ENCODE data around the gene CEP20.

Gene CEP20

DNA sequence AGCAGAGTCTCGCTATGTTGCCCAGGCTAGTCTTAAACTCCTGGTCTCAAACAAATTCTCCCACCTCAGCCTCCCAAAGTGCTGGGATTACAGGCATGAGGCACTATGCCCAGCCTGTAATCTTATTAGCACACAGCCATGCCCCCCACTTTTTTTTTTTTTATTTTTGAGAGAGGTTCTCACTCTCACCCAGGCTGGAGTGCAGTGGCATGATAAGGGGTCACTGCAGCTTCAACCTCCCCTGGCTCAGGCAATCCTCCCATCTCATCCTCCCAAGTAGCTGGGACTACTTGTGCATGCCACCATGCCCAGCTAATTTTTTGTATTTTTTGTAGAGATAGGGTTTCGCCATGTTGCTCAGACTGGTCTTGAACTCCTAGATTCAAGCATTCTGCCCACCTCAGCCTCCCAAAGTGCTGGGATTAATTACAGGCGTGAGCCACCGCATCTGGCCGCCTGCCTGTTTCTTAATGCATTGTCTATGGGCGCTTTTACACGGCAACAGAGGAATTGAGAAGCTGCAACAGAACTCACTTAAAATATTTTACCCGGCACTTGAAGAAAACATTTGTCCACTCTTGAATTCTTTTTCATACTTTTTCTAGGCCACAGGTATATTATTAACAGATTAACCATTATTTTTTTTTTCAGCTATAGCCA, 8.8 kb upstream of the CEP20 start:
- DNase-seq = no peak

DNA sequence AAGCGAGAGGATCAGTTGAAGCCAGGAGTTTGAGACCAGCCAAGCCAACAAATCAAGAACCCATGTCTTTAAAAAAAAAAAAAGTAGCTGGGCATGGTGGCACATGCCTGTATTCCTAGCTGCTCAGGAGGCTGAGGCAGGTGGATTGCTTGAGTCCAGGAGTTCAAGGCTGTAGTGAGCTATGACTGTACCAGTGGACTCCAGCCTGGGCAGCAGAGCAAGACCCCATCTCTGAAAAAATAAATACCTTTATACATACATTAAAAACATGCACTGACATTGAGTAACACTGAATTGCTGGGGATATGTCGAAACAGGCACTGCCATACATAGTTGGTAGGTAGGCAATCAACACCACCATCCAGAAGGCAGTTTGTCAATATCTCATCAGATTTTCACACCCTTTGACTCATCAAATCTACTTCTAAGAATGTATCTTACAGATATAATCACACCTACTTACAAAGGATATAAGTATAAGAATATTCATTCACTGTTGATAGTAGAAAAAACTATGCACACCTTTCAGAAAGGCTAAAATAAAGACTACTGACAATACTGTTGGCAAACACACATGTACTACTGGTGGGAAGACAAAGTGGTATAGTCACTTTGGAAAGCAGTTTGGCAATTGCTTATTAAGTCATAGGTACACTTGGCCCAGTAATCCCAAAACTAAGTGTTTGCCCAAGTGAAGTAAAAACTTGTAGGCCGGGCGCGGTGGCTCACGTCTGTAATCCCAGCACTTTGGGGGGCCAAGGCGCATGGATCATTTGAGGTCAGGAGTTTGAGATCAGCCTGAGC, 6.4 kb upstream of the CEP20 start:
- no peak for DNase-seq

DNA sequence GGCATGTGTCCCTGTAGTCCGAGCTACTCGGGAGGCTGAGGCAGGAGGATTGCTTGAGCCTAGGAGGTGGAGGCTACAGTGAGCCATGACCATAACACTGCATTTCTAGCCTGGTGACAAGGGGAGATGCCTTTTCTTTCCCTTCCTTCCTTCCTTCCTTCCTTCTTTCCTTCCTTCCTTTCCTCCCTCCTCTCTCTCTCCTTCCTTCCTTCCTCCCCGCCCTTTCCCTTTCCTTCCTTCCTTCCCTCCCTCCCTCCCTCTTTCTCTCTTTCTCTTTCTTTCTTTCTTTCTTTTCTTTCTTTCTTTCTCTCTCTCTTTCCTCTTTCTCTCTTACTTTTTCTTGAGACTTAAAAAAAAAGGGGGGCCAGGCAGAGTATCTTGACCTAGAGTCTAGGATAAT, 3.1 kb upstream of the CEP20 start:
- no peak for DNase-seq

DNA sequence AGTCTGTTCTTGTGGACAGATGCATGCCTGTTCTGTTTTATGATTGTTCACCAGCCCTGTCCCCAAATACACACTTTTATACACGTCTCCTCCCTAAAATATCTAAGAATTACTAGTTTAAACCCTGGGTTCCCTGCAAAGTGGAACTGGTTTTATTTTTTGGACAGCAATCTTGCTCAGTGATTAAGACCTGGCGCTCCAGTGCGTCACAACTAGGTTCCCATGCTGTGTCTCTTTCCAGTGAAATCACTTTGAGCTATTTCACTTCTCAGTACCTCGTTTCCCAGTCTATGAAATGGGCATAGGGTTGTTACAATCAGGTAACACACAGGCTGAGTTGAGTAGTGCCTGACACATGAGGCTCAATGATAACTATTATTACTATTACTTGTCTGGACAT, 1.1 kb downstream of the CEP20 start:
- DNase-seq = no peak

DNA sequence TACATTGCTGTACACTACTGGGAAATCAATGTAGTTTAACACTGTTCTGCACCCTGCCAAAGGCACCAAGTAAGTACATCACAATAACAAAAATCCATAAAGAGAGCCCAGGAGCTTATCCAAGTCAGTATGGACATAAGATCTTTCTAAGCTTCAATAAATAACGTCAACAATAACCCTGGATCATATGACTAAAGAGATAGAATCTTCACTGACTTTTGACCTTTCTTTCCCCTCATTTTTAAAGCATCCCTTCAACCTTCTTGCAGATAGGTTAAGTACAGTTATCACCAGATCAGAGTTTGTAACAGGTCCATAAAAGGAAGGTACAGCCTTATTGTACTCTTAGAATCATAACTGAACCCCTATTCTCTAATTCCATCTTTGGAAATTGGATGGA, 2.3 kb downstream of the CEP20 start:
- DNase-seq = no peak

DNA sequence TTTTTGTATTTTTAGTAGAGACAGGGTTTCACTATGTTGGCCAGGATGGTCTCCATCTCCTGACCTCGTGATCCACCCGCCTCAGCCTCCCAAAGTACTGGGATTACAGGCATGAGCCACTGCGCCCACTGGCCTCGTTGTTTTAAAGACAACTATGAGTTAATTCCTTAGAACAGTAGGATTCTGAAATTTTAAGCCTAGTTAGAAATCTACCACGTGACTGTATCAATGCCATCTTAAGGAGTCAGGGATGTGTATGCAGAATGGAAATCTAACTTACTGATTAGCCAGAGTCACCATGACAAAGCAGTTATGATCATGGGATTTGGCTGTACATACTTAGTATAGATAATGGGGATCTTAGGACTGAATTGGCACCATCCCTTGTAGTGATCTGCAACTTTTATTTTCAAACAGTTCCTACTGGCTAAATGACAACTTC, 2.8 kb downstream of the CEP20 start:
- no peak for DNase-seq

DNA sequence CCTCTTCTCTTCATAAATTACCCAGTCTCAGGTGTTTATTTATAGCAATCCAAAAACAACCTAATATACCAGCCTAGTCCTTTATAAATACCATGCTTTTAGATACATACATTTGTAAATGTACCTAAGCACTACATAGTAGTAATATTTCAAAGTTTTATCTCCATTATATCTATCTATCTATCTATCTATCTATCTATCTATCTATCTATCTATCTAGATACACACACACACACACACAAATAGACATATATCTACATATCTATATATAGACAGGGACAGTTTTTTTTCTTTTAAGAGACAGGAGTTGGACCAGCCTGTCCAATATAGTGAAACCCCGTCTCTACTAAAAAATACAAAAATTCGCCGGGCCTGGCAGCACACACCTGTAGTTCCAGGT, 5.8 kb downstream of the CEP20 start:
- DNase-seq = no peak

DNA sequence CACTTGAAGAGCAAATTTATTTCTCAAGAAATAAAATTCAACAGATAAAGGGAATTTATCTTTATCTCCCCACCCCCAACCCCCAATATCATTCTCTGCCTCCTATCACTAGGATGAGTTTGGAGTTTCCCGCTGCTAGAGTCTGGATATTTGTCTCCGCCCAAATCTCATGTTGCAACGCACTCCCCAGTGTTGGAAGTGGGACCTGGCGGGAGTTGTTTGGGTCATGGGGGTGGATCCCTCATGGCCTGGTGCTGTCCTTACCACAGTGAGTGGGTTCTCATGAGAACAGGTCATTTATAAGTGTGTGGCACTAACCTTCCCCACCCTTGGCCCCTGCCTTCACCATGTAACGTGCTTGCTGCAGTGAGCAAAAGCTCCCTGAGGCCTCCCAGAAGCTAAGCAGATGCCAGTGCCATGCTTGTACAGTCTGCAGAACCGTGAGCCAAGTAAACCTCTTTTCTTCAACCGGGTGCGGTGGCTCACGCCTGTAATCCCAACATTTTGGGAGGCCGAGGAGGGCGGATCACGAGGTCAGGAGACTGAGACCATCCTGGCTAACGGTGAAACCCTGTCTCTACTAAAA, 6.5 kb downstream of the CEP20 start:
- DNase-seq = no peak

DNA sequence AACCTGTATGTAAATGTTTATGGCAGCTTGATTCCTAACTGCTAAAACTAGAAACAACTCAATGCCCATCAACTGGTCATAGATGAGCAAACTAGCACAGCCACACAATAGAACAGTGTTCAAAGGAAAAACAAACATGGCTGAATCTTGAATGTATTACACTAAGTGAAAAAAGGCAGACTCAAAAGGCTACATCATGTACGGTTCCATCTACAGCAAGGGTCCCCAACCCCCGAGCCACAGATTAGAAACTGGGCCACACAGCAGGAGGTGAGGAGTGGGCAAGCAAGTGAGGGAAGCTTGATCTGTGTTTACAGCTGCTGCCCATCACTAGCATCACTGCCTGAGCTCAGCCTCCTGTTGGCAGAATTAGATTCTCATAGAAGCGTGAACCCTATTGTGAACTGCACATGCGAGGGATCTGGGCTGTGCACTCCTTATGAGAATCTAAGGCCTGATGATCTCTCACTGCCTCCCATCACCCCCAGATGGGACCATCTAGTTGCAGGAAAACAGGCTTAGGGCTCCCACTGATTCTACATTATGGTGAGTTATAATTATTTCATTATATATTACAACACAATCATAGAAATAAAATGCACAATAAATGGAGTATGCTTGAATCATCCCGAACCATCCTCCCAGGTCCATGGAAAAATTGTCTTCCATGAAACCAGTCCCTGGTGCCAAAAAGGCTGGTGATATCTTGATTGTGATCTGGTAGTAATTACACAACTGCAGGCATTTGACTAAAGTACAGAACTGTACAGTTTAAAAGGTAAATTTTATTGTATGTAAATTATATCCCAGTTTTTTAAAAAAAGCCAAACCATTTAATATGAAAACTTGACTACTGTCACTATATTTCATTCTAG, 7.7 kb downstream of the CEP20 start:
- no peak for DNase-seq

DNA sequence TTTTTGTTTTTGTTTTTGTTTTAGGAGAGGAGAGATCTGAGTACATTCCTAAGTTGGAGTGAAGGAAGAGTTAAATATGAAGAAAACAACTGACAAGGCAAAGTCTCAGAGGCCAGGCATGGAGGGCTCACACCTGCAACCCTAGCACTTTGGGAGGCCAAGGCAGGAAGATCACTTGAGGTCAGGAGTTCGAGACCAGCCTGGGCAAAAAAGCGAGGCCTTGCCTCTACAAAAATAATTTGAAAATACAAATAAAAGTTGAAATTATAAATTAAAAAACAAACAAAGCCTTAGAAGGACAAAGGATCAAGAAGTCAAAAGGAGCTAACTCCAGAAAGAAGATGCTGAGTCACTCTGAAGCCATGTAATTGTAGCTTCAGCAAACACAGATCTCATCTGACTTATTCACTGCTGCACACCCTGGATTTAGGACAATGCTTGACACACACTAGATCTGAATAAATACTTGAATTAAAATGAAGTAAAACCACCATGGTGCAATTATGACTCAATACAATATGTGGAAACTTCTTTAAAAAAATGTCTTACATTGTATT, 9.1 kb downstream of the CEP20 start:
- no peak for DNase-seq

DNA sequence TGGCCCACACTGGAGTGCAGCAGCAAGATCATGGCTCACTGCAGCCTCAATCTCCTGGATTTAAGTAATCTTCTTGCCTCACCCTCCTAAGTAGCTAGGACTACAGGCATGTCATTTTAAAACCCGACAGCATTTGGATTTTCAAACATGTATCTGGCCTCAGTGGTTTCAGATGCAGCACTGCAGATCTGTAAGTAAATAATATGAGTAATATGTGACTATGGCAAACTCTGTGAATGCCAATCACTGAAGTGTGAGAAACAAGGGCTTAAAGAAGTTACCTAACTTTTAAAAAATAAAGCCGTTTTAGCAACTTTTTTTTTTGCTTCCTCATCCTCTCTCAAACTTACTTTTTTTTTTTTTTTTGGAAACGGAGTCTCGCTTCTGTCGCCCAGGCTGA, 11.9 kb downstream of the CEP20 start:
- no peak for DNase-seq

DNA sequence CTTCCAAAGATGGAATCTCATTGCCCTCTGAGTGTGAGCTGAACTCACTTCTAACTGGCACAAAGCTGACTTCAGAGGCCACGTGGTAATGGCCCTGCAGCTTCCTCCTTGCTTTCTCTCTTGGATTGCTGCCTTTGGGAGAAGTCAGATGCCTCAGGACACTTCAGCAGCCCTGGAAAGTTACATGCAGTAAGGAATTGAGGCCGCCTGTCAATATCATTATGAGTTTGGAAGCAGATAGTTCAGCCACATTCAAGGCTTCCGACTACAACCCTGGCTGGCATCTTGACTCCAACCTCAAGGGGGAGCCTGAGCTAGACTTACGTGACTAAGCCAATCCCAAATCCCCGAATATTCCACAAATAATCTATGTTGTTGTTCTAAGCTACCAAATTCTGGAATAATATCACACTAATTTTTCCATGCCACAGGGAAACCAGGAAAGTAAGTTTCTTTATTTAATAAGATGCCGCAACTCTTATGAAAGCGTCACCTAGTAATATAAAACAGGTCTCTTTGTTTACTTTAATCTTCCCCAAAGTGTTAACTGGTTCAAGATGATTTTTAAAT, 13.6 kb downstream of the CEP20 start:
- DNase-seq = no peak

DNA sequence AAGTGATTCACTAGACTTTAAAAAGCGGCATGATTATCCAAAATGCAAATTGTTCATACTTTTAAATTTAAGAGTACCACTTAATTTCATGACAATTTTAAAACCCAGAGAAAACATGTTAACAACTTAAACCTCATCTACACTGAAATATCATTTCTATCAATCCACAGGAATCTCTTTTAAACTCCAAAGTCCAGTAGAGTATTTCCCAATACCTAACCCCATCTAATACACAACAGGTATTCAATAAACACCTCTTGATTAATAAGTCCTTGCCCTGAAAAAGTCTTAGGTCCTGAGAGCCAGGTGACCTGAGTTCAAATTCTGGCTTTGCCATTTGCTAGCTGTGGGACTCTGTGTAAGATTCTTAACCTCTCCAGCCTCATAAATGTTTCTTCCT, 14.7 kb downstream of the CEP20 start:
- no peak for DNase-seq

DNA sequence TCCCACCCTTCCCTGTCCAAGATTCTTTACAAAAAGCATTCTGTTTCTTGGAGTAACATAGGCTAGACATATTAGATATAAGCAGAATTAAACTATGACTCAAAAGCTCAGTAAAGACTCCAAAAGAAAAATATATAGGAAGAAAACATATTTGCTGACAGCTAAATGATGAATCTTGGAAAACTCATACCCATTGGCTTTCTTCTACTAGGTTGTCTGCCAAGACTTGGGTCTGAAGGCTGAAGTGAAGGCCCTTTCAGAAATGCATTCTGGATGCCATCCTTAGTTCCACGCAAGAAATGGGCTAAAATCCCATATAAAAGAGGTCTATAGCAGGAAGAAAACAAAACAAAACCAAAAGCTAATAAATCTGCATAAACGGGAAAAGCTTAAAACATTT, 15.1 kb downstream of the CEP20 start:
- DNase-seq = no peak

DNA sequence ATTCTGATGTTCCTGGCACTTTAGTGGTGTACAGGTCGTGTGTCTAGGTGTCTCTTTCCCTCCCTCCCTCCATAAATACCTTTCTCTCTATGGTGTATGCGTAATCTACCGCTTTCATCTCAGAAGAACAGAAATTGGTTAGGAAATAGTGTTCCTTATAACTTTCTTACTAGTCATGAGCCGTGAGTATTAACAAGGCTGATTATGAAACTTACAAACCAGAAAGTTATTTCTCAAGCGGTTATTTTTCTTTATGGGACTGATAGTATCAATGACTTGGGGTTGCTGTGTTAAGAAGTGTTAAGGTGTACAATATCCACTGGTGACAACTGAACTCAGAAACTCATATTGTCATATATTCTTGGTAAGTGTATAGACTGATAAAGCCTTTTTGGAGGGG, 18.4 kb downstream of the CEP20 start:
- DNase-seq = no peak

DNA sequence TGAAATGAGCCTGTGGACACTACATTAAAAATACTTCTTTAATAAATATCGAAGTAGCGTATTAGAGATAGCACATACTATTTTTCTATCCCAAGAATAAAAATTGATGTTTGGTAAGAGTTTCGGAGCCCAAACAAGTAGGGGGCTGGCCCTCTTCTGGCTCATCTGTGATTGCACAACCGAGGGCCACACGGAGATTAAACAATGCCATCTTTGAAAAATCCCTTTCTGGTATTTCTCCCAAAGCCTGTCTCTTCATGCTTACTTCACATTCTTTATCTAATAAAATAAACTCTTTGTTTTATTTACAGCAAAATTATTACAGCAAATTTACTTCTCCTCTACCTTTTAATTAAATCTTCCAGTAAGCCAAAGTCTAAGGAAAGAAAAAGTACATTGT, 22.0 kb downstream of the CEP20 start:
- no peak for DNase-seq

DNA sequence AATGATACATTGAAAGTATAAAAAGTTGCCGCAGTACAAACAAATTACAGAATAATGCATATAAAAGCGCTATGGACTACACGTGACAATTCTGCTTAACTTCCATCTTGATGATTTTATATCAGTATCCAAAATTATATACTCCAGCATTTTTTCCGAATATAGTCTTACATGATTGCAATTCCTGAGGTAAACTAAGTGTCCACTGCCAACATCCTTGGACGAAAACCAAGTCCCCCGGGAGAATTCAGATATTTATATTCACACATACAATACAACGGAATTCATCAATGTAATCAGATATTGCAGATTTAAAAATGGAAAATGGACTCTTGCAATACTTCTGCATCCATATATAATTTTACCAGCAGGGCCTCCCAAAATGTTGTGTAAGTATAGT, 22.7 kb downstream of the CEP20 start:
- no peak for DNase-seq

DNA sequence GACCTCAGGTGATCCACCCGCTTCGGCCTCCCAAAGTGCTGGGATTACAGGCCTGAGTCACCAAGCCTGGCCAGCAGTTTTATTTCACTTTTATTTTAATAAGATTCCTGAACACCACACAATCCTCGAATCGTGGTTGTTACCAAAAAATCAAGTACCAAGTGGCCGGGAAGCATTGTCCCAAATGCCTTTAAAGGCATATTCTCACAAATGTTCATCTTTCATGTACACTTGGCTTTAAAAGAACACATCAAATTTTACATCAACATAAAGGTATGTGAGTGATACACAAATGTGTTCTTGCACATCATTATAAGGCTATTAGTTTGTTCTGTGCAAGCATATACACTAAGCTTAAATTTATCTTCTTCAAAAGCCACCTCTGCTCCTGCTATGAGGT, 23.5 kb downstream of the CEP20 start:
- DNase-seq = no peak

DNA sequence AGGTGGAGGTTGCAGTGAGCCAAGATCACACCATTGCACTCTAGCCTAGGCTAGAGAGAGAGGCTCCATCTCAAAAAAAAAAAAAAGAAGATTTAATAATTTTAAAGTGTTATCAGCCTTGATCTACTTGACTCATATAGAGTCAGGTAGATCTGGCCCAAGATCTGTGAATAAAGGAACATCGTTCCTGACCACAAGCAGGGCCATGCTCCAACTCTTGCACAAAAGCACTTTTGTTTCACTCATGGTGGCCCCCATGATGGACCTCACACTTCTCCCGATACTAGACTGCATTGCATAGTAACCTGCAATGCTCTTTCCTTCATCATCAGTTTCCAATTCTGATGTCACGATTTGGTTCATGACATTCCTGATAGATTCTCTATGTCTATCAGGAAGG, 26.4 kb downstream of the CEP20 start:
- no peak for DNase-seq

DNA sequence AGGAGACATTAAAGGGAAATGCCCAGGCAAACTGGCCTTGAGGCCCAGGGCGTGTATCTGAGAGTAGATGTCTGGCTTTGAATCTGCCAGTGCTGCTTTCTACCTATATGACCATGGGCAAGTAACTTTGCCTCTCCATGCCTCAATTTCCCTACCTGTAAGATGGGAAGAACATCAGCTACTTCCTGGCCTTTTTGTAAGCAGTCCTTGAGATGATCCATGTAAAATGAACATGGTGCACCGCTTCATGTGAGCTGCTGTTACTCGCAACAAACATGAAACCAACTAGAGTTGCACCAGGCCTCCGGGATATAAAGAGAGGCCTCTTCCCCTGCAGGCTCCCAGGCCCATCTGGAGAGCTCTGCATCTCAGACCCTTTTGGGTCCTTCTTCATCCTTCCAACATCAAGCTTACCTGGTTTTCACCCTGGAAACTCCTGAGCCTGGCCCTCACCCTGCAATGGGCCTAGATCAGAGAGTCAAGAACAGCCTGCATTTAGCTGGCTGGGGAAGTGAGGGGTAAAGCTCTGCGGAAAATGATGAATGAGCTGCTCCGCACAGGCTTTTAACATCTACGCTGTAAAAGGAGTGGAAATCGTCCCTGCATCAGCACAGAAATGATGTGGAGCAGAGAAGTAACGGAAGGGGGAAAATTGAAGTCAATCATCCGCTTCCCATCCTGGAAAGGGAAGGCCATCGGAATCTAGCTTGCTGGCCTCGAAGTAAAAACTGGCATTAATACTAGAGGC, 29.3 kb downstream of the CEP20 start:
- DNase-seq = no peak

DNA sequence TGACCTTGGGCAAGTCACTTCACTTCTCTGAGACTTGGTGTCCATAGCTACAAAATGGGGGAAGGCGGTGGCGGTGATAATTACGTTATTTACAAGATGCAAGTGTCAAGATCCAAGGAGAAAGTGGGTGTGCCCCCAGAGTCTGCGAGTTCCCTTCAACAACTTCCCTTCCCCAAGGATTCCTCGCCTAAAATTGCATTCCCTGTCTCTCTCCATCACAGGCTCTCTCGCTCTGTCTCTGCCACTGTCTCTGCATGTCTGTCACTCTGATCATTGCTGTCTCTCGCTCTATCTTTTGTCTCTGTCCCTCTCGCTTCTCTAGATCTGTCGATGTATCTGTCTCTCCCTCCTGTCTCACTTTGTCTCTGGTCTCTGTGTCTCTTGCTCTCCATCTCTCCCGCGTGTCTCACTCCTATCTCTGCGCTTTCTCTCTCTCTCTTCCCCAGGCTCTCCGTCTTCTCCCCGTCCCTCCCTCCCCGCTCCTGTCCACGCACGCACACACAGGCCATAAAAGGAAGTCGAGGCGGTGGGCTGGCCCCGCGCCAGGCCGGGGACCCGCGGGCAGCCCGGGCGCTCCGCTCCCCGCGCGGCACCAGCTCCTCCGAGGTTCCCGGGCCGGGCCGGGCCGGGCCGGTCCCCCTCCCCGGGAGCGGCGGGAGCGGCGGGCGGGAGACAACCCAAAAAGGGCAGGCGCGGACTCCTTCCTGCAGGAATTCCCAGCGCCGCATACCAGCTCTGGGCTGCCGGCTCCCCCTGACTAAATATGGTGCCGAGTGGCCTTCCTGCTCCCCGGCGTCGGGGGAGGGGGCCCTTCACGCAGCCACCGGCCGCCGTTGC, 30.5 kb downstream of the CEP20 start:
- DNase-seq = no peak

Data from activated CD4-positive, alpha-beta T cell treated with anti-CD3 and anti-CD28 coated beads, Interleukin-2, amount 50 U/mL, for 48 hours (primary cell).